Measurements from ENCODE around the gene BCAS1.

DNA sequence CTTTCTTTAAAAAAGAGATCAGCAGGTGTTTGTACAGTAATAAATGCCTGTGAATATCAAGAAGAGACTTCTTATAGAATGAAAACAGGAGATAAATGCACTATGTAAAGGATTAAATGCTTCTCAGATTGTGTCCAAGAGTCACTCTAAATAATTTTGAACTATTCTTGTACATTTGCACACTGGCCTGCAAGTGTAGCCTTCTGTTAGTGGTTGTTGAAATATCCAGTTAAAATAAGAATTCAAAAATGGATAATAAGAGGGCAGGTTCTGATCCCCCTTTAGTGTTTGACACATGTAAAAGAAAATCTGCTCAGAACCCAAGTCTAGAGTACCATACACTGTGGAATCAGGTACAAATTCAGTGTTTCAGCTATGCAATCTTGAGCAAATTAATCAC, 91.9 kb downstream of the BCAS1 start:
- TF ChIP-seq, protein P1, sequence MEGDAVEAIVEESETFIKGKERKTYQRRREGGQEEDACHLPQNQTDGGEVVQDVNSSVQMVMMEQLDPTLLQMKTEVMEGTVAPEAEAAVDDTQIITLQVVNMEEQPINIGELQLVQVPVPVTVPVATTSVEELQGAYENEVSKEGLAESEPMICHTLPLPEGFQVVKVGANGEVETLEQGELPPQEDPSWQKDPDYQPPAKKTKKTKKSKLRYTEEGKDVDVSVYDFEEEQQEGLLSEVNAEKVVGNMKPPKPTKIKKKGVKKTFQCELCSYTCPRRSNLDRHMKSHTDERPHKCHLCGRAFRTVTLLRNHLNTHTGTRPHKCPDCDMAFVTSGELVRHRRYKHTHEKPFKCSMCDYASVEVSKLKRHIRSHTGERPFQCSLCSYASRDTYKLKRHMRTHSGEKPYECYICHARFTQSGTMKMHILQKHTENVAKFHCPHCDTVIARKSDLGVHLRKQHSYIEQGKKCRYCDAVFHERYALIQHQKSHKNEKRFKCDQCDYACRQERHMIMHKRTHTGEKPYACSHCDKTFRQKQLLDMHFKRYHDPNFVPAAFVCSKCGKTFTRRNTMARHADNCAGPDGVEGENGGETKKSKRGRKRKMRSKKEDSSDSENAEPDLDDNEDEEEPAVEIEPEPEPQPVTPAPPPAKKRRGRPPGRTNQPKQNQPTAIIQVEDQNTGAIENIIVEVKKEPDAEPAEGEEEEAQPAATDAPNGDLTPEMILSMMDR (IDR thresholded peaks at IDR 0.05; ENCODE audit: low read length), result no peak
- no peak for TF ChIP-seq EZH2 (IDR thresholded peaks at IDR 0.05; ENCODE audit: borderline replicate concordance, low read length)
